ENCODE results near the gene TBL1X.

The TBL1X gene

GRCh38 chrX:9642270-9642995 is 177.6 kb downstream of the TBL1X start:
- DNase-seq (ENCODE audit: low read depth): no peak
- TF ChIP-seq POLR2A (IDR thresholded peaks at IDR 0.05; ENCODE audit: extremely low read depth, insufficient read length) (no peak), CTCF (IDR thresholded peaks at IDR 0.05; ENCODE audit: low read depth, low read length) (no peak), MYC (IDR thresholded peaks at IDR 0.05; ENCODE audit: low read depth, low read length) (no peak)
- TF ChIP-seq, protein P1, sequence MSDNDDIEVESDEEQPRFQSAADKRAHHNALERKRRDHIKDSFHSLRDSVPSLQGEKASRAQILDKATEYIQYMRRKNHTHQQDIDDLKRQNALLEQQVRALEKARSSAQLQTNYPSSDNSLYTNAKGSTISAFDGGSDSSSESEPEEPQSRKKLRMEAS (IDR thresholded peaks at IDR 0.05; ENCODE audit: low read depth, low read length): no peak
- no peak overlapping the region for H3K4me3 ChIP-seq (ENCODE audit: low read depth, low read length)

DNA sequence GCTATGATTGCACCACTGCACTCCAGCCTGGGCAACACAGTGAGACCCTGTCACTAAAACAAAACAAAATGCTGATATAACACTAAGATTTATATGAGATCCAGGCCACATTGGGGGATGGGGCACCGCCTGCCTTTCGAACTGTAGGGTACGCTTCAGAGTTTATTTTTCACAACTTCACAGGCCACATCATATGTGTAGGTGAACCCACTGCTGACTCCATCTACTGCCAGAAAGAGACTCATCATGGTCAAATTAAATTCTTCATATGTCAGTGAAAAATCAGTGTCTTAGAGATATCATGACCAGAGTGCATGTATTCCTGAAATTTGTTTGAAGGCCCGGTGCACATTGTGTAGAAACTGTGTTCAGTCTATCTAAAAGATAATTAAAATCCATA is 178.9 kb downstream of the TBL1X start:
- no peak for DNase-seq (ENCODE audit: low read depth)
- H3K4me3 ChIP-seq (ENCODE audit: low read depth, low read length): no peak overlapping the region
- TF ChIP-seq, protein P1 (IDR thresholded peaks at IDR 0.05; ENCODE audit: low read depth, low read length): no peak
- no peak for TF ChIP-seq MYC (IDR thresholded peaks at IDR 0.05; ENCODE audit: low read depth, low read length)
- no peak for TF ChIP-seq POLR2A (IDR thresholded peaks at IDR 0.05; ENCODE audit: extremely low read depth, insufficient read length)
- TF ChIP-seq CTCF (IDR thresholded peaks at IDR 0.05; ENCODE audit: low read depth, low read length): no peak

DNA sequence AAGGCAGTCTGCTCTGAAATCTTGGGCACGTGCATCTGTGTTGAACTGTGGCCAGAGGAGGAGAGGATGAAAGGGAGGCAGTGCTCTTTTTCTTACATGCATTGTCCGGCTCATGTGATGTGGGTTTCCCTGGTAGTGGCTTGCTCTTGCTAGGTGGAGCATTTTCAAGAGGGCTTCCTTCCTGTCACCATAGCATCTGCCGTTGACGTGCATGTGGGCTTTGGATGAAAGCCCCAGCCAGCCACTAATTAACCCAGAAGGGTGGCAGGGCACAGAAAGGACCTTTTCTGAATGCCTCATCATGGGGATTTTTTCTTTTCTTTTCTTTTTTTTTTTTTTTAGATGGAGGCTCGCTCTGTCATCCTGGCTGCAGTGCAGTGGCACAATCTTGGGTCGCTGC is 179.5 kb downstream of the TBL1X start:
- DNase-seq (ENCODE audit: low read depth): no peak
- no peak overlapping the region for H3K4me3 ChIP-seq (ENCODE audit: low read depth, low read length)
- TF ChIP-seq CTCF (IDR thresholded peaks at IDR 0.05; ENCODE audit: low read depth, low read length) (no peak), MYC (IDR thresholded peaks at IDR 0.05; ENCODE audit: low read depth, low read length) (no peak), POLR2A (IDR thresholded peaks at IDR 0.05; ENCODE audit: extremely low read depth, insufficient read length) (no peak)
- TF ChIP-seq, protein P1 (IDR thresholded peaks at IDR 0.05; ENCODE audit: low read depth, low read length): no peak

DNA sequence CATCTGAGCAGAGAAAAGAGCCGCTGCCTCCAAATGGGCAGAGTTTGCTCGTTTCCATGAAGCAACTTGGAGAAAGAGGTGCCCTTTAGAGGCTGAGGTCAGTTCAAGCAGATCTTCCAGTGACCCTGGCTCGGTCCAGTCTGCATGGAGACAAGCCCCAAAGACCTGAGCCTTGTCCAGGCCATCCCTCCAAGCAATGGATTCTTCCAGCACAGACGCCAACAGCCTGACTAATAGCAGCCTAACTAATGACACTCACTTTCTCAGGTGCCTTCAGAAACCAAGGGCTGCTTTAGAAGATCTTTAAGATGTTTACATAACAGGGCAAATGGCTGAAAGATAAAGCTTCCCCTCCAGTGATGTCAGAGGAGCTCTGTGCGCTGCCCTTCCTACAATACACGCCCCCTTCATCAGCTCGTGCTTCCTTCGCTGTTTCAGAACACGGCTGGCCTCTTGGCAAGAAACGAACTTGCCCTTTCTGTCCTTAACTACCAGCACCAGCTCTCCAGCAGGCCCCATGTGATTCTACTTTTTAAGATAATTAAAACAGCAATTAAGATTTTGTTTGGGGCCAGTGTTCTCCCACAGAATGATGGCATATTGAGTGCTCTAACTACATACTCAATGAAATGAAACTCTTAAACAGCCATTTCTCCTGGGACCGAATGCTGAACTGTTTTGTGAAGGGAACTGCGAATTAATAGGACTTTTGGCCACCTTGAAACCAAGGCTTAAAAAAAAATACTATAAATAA is 181.8 kb downstream of the TBL1X start:
- no peak for TF ChIP-seq MYC (IDR thresholded peaks at IDR 0.05; ENCODE audit: low read depth, low read length)
- TF ChIP-seq, protein P1 (IDR thresholded peaks at IDR 0.05; ENCODE audit: low read depth, low read length): no peak
- TF ChIP-seq CTCF (IDR thresholded peaks at IDR 0.05; ENCODE audit: low read depth, low read length): no peak
- TF ChIP-seq POLR2A (IDR thresholded peaks at IDR 0.05; ENCODE audit: extremely low read depth, insufficient read length): no peak
- H3K4me3 ChIP-seq (ENCODE audit: low read depth, low read length): no peak overlapping the region
- DNase-seq (ENCODE audit: low read depth): no peak

DNA sequence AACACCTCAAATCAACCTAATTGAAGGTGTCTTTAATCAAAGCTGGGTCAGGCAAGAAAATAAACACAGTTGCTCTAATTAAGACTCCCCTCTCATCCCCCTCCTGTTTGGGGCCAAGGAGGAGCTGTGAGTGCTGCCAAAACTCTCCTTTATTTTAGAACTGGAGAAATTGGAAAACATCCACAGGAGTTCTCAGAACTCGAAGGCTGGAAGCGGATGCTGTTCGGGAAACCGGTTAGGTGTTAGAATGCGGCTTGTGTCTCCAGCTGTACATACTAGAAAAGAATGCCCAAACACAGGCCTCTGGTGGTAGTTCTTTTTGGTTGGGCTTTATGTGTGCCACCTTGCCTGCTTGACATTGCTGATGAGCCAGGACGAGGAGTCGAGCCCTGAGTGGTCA is 182.6 kb downstream of the TBL1X start:
- TF ChIP-seq, protein P1 (IDR thresholded peaks at IDR 0.05; ENCODE audit: low read depth, low read length): no peak
- TF ChIP-seq MYC (IDR thresholded peaks at IDR 0.05; ENCODE audit: low read depth, low read length) (no peak), POLR2A (IDR thresholded peaks at IDR 0.05; ENCODE audit: extremely low read depth, insufficient read length) (no peak), CTCF (IDR thresholded peaks at IDR 0.05; ENCODE audit: low read depth, low read length) (no peak)
- H3K4me3 ChIP-seq (ENCODE audit: low read depth, low read length): no peak overlapping the region
- DNase-seq (ENCODE audit: low read depth): no peak

Data from NB4 (cell line).